ENCODE data around the gene TATDN2.

The TATDN2 gene, protein sequence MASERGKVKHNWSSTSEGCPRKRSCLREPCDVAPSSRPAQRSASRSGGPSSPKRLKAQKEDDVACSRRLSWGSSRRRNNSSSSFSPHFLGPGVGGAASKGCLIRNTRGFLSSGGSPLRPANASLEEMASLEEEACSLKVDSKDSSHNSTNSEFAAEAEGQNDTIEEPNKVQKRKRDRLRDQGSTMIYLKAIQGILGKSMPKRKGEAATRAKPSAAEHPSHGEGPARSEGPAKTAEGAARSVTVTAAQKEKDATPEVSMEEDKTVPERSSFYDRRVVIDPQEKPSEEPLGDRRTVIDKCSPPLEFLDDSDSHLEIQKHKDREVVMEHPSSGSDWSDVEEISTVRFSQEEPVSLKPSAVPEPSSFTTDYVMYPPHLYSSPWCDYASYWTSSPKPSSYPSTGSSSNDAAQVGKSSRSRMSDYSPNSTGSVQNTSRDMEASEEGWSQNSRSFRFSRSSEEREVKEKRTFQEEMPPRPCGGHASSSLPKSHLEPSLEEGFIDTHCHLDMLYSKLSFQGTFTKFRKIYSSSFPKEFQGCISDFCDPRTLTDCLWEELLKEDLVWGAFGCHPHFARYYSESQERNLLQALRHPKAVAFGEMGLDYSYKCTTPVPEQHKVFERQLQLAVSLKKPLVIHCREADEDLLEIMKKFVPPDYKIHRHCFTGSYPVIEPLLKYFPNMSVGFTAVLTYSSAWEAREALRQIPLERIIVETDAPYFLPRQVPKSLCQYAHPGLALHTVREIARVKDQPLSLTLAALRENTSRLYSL

GRCh38 chr3:10248184-10248983 lies at the start of gene TATDN2:
TSS of gene TATDN2 (plus strand) at chr3:10248459. CDS start at chr3:10249201, 742 bp downstream.
- DNase-seq (ENCODE audit: low read depth in 2 of 2), result peak; percentile 76 to 84

- peak; percentile 30 to 36 for DNase-seq (ENCODE audit: low read depth in 2 of 2)
Observed at GRCh38 chr3:10198761-10199649, 49.3 kb upstream of the TATDN2 start.

DNA sequence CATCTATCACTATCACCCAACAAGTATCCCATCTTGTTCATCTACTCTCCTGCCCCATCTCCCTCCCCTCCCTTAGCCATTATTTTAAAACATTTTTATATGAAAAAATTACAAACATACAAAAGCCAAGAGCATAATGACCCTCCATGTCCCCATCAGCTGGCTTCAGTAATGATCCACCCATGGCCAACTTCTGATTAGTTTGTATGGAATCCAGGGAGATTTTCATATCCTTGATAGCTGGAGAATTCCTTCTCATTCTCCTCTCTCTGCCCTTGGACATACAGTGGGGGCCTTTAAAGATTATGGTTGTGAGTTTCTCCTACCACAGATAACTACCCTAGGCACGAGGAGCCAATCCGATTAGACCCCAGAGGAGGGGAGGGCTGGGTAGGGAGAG lies 43.3 kb upstream of the TATDN2 start:
- DNase-seq (ENCODE audit: low read depth in 2 of 2), result no peak

DNA sequence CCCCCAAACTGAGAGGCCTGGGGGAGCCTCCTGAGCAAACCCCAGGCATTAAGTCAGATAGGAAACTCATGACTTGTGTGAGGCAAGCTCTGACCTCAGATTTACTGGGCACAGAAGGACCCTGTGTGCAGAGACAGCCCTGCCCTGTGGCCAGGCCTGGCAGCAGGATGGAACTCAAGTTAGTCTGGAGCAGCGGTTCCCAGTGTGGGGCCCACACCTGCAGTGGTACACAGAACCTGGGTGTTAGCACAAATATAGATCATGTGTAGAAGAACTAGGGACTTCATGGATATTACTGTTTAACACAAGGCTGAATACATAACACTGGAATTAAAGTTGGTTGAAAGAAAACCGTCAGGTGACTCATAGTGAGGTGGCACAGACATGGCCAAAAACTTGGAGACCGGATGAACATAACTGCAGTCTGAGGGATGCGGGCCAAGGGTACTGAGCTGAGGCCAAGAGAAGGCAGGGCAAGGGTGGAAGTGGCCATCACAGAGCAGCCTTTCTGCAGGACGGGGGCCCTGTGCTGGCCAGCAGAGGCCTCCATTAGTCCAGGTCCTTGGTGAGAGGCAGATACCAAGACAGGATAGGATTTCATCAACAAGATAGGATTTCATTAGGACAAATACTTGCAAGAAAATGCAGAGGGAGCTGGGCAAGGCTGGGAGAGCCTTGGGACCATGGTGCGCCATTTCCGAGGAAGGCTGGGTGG lies 42.7 kb upstream of the TATDN2 start:
- DNase-seq (ENCODE audit: low read depth in 2 of 2), result no peak

GRCh38 chr3:10206166-10206511 lies 42.1 kb upstream of the TATDN2 start:
- no peak for DNase-seq (ENCODE audit: low read depth in 2 of 2)

DNA sequence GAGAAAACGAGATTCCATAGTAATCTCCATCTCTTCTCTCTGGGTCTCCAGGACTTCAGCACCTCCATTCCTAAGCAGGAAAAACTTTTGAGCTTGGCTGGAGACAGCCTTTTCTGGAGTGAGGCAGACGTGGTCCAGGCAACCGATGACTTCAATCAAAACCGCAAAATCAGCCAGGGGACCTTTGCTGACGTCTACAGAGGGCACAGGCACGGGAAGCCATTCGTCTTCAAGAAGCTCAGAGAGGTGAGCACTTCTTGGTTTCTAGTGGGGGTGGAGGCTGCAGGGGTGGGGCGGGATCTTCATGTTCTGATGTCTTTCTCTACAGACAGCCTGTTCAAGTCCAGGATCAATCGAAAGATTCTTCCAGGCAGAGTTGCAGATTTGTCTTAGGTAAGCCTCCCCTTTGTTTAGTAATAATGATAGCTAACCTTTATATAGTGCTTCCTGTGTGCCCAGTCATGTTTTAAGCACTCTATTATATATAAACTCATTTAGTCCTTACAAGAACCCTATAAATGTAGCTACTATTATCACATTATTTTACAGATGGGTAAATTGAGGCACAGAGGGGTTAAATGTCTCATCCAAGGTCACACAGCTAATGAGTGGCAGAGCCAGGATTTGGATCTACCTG lies 35.0 kb upstream of the TATDN2 start:
- no peak for DNase-seq (ENCODE audit: low read depth in 2 of 2)

DNA sequence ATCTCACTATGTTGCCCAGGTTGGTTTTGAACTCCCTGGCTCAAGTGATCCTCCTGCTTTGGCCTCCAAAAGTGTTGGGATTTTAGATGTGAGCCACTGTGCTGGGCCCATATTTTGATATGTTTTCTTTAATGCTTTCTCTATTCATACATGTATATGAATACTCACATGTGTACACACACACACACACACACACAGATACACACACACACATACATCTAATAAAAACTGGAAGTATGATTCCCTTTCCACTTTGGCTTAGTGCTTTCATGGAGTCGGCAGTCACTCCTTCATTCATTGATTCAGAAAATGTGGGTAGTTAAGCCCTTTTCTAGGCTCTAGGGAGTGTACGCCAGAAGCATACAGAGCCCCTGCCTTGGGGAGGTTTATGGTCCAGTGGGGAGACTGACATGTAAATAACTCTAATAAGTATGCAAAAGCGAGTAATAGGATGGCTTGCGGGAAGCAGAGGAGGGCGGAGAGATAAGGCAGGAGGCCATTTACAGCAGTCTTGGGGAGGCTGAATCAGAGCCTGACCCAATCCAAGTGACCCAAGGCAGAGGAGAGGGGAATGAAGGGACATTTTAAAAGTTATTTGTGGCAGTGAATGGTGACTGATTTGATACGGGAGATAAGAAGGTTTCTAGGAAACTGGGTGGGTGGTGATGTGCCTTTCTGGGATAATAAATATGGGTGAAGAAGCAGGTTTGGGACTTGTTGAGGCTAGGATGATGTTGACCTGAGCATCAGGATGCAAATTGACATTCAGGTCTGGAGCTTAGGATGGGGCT lies 32.5 kb upstream of the TATDN2 start:
- no peak for DNase-seq (ENCODE audit: low read depth in 2 of 2)

DNA sequence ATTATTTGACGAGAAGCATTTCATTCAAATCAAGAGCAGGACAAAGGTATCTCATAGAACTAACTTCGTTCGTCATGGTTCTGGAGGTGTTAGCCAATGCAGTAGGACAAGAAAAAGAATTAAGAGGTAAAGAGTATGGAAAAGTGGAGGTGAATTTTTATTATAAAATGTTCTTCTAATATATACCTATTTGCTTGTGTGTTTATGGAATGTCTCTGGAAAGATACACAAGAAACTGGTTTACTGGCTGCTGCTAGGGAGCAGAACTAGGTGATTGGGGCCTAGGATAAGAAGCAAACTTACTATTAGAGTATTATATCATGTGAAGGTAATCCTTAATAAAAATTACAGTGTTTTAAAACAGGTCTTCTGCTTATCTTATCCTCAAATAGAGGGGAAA lies 30.9 kb upstream of the TATDN2 start:
- no peak for DNase-seq (ENCODE audit: low read depth in 2 of 2)

GRCh38 chr3:10219737-10220136 lies 28.5 kb upstream of the TATDN2 start:
- no peak for DNase-seq (ENCODE audit: low read depth in 2 of 2)

- no peak for DNase-seq (ENCODE audit: low read depth in 2 of 2)
Observed at GRCh38 chr3:10223676-10224639, 24.3 kb upstream of the TATDN2 start.

GRCh38 chr3:10224794-10225665 lies 23.2 kb upstream of the TATDN2 start:
- DNase-seq (ENCODE audit: low read depth in 2 of 2), result peak; percentile 30 to 33

DNA sequence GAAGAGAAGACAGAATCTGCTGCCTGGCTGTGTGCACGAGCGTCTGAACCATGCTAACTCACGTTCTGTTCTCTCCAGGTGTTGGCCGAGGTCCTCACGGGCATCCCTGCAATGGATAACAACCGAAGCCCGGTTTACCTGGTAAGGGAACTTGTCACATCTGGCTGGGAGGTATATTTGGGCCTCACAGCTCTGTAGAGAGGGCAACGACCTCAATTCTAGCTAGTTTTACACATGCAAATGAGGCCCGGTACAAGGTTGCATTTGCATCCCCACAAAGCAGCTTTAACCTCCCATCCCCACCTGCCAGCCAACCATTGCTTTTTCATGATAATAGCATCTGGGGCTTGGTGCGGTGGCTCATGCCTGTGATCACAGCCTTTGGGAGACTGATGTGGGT lies 22.0 kb upstream of the TATDN2 start:
- no peak for DNase-seq (ENCODE audit: low read depth in 2 of 2)

DNA sequence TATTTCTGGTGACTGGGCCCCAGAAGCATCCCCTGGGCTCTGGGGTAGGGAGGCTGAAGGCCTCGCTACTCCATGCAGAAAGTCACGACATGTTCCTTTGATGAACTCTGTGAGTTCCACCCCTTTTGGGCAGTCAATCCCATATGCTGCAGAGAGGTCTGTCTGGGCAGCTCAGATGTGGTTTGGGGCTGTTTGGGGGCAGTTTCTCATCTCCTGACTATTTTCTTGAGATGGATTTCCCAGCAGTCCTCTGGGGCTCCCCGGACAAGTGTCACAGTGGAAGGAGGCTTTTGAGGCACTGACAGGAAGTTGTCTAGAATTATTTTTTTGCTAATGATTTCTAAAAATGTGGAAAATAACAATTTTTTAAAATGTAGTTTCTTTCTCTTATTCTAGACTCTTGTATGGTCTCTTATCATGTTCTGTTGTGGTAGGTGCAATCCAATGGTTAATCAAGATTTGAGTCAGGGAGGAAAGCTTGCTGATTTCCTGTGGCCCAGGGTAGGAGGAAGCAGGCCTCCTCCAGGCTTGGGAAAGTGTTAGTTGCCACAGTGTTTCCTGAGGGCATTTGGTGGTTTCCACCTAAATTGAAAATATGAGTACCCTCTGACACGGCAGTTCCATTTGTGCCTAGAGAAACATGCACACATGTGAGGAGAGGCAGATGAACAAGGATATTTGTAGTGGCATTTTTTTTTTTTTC lies 19.9 kb upstream of the TATDN2 start:
- DNase-seq (ENCODE audit: low read depth in 2 of 2), result no peak

DNA sequence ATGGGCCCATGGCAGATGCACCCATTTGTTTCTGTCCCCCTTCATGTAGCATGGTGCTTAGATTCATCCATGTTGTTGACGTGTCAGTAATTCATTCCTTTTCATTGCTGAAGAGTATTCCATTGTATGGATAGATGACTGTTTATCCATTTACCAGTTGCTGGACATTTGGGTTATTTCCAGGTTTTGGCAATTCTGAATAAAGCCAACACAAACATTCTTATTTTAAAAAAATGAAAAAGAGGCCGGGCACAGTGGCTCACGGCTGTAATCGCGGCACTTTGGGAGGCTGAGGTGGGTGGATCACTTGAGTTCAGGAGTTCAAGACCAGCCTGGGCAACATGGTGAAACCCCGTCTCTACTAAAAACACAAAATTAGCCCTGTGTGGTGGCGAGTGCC lies 18.7 kb upstream of the TATDN2 start:
- DNase-seq (ENCODE audit: low read depth in 2 of 2), result no peak

DNA sequence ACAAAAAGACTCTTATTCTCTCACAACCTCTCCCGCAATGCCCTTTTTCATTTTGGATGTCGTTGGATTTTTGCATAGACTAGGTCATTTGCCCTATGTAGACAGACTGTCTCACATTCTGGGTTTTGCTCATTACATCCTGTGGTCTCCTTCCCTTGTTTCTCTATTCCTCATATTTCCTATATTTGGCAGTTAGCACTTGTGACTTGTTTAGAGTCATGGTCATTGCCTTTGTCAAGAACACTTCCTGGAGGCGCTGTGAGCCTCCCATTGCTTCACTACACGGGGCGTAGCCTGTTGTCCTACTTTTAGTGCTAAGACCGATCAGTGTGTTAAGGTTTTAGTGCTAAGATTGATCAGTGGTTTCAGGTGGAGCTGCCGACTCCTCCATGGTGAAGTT lies 16.1 kb upstream of the TATDN2 start:
- no peak for DNase-seq (ENCODE audit: low read depth in 2 of 2)

DNA sequence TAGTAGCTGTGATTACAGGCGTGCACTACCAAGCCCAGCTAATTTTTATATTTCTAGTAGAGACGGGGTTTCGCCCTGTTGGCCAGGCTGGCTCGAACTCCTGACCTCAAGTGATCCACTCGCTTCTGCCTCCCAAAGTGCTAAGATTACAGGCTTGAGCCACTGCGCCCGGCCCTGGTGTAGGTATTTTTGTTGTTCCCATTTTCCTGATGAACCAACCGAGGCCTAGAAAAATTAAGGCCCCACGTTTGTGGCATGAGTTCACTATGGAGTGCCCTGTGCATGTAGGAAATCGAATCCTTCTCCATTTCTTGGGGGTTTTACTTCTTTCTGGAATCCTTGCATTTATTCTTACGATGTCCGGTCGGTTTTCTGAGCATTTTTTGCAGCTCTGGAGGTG lies 14.3 kb upstream of the TATDN2 start:
- no peak for DNase-seq (ENCODE audit: low read depth in 2 of 2)

All from stimulated activated CD8-positive, alpha-beta memory T cell treated with anti-CD3 and anti-CD28 coated beads, Interleukin-7, amount 100 ng/mL, for 1 hour (primary cell).